ENCODE data around the gene SLC25A24.
"Not testable (repeated sequence)": the region's sequence is repeated elsewhere in the genome, so short reads cannot be mapped to it uniquely, and the experiment has no call there.

SLC25A24 gene

GRCh38 chr1:108199781-108200686, at the start of gene SLC25A24:
TSS of gene SLC25A24 (minus strand) at chr1:108200343. CDS start at chr1:108200138, 205 bp downstream.
- DNase-seq, result peak; percentile 86

- not testable (repeated sequence) for DNase-seq
Measured at GRCh38 chr1:108243976-108244375, 43.8 kb upstream of the SLC25A24 start, which contains the start of gene NBPF4. TSS of gene NBPF4 (minus strand) at chr1:108244076. CDS start at chr1:108243761, 315 bp downstream.

GRCh38 chr1:108239426-108239825, 39.3 kb upstream of the SLC25A24 start:
- DNase-seq, result not testable (repeated sequence)

GRCh38 chr1:108235308-108235707, 35.2 kb upstream of the SLC25A24 start:
- DNase-seq, result not testable (repeated sequence)

- DNase-seq, result not testable (repeated sequence)
Measured at GRCh38 chr1:108232183-108232582, 32.0 kb upstream of the SLC25A24 start.

- DNase-seq, result not testable (repeated sequence)
Measured at GRCh38 chr1:108229976-108230375, 29.8 kb upstream of the SLC25A24 start.

GRCh38 chr1:108227772-108228171, 27.6 kb upstream of the SLC25A24 start:
- DNase-seq, result not testable (repeated sequence)

GRCh38 chr1:108226855-108227254, 26.7 kb upstream of the SLC25A24 start:
- not testable (repeated sequence) for DNase-seq

- not testable (repeated sequence) for DNase-seq
Measured at GRCh38 chr1:108223226-108223625, 23.1 kb upstream of the SLC25A24 start.

GRCh38 chr1:108217515-108218174, 17.5 kb upstream of the SLC25A24 start:
- DNase-seq, result not testable (repeated sequence)

GRCh38 chr1:108217007-108217406, 16.9 kb upstream of the SLC25A24 start:
- not testable (repeated sequence) for DNase-seq

- DNase-seq, result not testable (repeated sequence)
Measured at GRCh38 chr1:108216028-108216890, 16.1 kb upstream of the SLC25A24 start.

GRCh38 chr1:108214641-108215465, 14.7 kb upstream of the SLC25A24 start:
- peak; percentile 1 for DNase-seq

GRCh38 chr1:108211014-108211413, 10.9 kb upstream of the SLC25A24 start:
- DNase-seq, result no peak

GRCh38 chr1:108209456-108210108, 9.4 kb upstream of the SLC25A24 start:
- DNase-seq, result peak; percentile 32

- DNase-seq, result peak; percentile 47
Measured at GRCh38 chr1:108208724-108209446, 8.7 kb upstream of the SLC25A24 start.

- DNase-seq, result not testable (repeated sequence)
Measured at GRCh38 chr1:108203582-108203981, 3.4 kb upstream of the SLC25A24 start.

GRCh38 chr1:108201687-108202086, 1.5 kb upstream of the SLC25A24 start:
- DNase-seq, result no peak

GRCh38 chr1:108200687-108201051, 526 bp upstream of the SLC25A24 start:
- DNase-seq, result peak; percentile 72

GRCh38 chr1:108199201-108199691, 897 bp downstream of the SLC25A24 start:
- peak; percentile 33 for DNase-seq
